ENCODE measurements around the gene PROM2.

The PROM2 gene

DNA sequence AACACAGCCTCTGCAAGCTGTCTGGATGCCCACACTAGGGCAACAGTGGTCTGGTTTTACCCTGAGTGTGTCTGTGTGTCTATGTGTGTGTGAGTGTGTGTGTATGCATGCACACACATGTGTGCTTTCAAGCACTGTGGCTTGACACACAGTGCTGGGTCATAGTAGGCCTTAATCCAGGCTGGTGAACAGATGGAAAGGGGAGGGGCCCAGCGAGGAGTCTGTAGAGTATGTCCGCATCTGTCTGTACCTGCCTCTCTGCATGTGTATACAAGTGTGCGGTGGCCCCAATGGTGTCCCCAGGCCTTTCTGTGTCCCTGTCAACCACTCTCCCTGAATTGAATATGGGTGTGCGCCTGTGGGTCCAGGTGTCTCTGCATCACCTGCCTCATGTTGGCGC is 13.6 kb downstream of the PROM2 start:
- DNase-seq: no peak

DNA sequence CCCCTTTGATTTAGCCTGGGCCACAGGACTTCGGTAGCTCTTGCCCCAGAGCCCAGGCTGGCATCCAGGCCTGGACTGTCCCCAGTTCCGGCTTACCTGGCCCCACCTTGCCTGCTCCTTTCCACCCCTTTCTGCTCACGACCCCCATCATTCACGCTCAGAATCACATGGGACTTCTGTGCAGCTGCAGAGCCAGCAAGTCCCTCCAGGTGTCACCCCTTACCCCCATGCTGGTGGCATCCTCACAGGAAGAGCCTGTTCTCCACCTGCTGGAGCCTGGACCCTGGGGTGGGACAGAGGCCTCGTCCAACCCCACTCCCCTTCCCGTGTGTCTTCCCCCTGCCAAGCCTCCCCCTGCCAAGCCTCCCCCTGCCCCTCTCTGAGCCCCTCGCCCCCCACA is 15.0 kb downstream of the PROM2 start:
- DNase-seq: no peak

DNA sequence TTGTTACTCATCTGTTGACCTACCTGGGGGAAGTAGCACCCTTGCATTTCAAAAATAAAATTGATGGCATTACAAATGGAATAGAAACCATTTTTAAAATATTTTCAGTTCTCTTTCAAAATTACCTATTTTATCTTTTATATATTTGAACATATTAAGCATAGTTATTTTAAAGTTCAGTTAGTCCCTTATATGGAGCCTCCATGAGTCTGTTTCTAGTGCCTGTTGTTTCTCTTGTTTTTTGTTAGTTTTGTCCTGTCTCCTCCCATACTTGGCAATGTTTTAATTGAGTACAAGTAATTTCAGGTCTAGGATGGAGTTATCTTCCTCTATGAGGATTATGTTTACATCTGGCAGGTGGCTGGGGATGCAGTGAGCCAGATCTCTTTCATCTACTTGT is 17.0 kb downstream of the PROM2 start:
- DNase-seq: no peak

DNA sequence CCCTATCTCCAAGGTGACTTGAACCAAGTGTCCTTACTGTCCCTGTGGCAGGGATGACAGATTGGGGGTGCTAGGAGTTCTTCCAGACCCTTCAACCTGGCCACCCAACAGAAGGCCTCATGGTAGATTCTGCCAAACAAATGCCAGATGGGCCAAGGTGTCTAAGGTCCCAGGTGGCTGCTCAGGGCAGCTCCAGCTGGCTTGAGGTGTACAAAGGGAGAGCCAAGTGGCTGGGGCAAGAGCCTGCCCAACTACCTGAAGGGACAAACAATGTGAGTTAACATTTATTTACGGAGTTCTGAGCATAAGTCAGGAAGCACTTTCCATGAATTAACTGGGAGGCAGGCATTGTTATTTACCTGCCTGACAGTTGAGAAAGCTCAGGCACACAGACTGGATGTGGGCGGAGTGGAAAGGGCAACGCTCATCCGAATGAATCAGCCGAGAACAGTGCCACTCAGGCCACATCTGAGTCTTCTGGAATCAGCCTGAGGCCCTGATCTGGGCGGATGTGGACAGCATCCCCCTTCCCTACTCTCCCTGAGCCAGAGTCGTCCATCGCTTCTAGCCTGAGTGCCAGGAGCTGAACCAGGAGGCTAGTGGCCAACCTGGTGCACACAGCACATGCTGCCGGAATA is 18.5 kb downstream of the PROM2 start:
- no peak for DNase-seq

DNA sequence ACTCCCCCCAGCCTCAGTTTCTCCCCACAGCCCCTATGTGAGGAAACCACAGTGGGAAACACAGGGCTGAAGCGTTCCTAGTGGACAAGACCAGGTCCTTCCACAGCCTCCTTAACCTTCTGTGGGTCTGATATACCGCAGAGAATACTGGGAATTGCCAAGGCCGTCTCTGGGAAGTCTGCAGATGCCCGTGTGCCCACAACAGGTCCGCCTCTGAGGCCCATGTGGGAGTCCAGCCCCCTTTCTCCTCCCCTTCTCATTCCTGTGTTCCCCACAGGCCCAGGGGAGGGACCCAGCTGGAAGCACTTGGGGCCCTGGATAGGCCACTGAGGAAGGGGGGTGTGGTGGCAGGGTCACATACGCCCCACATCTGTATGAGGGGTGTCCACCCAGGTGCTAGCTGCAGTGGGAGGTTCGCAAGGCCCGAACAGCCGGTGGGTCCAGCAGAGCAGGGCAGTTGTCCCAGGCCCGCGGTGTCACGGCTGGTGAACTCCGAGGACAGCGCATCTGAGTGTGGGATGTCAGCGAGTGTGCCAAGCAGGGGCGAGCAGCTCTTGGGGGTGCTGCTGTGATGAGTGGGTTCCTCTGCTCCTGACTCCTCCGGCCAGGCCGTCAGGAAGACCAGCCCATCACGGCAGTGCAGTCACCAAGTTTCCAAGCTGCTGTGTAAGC is 20.5 kb downstream of the PROM2 start:
- no peak for DNase-seq

DNA sequence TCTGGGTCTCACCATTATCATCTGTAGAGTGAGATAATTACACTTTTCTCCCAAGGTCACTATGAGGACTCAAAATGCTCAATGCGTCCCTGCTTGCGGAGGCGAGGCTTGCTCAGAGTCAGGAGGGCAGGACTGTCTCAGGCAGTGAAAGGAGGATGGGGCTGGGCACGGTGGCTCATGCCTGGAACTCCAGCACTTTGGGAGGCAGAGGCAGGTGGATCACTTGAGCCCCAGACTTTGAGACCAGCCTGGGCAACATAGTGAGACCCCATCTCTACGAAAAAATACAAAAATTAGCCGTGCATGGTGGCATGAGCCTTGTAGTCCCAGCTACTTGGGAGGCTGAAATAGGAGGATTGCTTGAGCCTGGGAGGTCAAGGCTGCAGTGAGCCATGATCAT is 21.1 kb downstream of the PROM2 start:
- no peak for DNase-seq

DNA sequence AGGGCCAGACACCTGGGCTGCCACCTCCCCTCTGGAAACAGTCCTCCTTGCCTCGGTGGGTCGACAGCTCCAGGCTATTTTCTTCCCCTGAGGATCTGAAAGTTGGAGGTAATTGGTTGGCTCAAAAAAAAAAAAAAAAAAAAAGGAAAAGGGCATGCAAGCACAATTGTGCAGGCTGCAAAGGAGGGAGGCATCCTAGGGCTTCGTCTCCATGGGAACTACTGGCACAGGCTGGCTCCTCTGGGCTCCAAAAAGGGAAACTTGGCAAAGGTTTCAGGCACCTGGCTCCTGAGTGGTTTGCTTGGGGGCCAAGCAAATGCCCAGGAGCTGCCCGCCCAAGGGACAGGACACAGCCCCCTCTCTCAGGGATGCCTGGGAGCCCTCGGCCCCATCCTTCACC is 21.8 kb downstream of the PROM2 start:
- no peak for DNase-seq

DNA sequence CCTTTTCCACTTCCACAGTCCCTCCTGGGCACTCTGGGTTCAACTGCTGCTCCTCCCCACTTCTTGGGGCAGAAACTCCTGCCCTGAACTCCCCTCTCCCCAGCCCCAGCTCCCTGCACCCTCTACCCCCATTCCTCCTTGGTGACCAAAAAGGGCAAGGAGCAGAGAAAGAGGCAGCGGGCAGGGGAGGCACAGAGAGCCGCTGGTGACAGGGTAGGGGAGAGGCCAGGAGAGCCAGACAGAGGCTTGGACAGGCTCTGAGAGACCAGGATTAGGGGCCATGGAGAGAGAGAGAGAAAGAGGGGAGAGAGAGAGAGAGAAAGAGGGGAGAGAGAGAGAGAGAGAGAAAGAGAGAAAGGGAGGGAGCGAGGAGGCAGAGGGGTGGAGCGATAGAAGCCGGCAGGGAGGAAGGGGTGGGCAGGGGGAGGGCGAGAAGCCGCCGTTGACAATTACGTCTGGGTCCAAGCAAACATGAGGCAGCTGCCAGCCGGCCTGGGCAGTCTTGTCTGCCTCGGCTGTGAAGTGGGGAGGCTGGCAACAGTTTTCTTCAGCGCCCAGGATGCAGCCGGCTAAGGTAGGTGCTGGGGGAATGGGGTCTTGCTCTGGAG is 22.7 kb downstream of the PROM2 start, which contains the start of gene KCNIP3:
Gene KCNIP3, plus strand, starts transcription at position 468 of the 608 bp plus-strand sequence. Its CDS starts 92 bp downstream, at position 560.
- DNase-seq: no peak

DNA sequence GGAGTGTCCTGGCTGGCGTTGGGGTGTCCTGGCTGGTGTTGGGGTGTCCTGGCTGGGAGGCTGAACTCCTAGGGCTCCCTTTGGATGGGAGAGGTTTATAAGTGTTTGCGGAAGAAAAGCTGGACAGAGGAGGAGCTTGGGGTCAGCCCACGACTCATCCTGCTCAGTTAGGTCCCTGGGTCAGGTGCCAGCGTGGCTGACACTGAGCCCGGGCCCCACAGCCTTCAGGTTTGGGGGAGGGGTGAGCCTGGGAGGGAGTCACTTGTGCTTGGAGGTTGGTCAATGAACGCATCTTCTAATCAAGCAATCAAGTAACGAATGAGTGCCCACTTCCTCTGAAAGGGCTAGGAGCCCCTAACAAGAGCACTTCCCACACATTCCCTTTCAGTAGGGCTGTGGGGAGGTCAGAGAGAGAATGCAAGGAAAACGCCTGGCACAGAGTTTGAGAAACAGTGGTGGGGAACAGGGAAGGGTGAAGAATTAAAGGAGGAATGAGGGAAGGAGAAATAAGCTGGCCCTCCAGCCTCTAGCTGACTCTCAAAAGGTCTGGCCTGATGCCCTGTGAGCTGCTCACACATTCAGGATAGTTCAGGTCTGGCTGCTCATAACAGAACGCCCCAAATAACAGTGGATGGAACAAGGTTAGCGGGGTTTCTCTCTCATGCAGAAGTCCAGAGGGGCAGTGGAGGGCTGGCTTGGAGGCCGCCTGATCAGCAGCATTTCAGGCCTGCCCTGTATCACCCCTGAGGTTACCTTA is 23.6 kb downstream of the PROM2 start:
- DNase-seq: no peak

DNA sequence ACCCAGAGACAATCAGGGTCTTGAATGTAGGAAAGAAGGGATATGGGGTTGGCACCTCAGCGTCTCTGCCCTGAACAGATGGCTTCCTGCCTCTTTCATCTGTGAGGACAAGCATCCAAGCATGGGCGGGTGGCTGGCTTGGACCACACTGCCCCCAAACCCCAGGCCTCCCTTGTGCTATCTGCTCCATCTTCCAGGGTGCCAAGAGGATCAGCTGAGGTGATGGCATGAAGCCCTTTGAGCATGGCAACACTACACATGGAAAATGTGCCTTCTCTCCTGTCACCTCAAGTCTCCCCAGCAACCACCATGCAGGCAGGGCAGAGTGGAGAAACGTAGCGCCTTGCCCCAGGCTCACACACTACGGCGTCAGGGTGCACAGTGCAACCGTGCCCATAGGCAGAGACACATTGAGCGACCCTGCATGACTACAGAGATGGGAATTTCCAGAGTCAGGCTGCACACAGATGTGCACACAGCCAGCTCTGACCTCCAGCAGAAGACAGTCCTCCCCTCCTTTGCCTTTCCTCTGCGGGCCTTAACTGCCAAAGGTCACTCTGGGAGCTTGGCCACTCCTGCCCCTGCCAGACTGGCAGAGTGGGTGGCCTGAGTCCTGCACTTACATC is 24.4 kb downstream of the PROM2 start:
- no peak for DNase-seq

DNA sequence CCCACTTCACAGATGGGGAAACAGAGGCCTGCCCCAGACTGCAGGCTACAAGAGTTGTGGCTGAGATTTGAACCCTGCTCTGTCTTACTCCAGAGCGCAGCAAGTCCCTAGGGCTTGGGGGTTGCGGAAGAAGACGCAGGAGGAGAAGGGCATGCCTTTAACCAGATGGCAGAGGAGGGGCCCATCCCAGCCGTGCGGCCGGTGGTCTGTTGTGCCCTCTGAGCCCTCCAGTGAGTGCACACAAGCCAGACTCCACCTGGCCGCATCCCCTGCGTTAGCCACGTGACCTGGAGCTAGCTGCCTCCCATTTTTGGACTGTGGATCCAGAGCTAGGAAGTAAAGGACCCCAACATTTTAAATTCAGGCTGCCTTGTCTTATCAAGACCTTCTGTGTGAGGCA is 25.7 kb downstream of the PROM2 start:
- DNase-seq: no peak

DNA sequence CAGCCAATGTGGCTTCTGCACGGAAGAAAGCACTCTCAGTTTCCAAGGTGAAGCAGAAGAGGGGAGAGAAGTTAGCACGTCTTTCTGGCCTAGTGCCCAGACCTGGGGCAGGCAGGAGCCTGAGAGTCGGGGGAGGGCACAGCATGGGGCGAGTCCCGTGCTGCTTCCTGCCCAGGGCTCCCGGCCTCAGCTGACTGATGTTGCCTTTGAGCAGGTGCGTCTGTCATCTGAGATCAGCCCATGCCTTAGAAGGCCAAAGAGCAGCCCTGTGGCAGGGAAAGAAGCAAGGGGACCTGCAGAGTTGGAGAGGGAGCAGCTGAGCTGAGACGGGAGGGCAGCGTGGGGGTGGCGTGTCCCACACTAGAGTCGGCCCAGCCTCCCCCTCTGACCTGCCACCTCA is 26.2 kb downstream of the PROM2 start:
- no peak for DNase-seq

DNA sequence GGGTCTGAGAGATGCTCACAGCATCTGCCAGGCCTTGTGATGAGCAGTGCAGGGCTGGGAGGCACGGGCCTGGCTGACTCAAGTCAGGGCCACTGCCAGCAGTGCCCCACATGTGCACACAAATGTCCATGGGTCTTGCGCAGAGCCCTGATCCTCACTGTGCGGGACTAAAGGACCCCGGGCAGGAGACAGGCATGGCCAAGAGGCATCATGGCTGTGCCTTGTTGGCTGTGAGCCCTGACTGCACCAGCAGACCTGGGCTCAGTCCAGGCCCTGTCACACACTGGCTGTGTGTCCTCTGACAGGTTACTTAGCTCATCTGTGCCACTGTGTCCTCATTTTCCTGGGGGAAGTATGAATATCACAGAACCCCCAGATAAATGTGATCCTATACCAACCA is 26.9 kb downstream of the PROM2 start:
- DNase-seq: no peak

DNA sequence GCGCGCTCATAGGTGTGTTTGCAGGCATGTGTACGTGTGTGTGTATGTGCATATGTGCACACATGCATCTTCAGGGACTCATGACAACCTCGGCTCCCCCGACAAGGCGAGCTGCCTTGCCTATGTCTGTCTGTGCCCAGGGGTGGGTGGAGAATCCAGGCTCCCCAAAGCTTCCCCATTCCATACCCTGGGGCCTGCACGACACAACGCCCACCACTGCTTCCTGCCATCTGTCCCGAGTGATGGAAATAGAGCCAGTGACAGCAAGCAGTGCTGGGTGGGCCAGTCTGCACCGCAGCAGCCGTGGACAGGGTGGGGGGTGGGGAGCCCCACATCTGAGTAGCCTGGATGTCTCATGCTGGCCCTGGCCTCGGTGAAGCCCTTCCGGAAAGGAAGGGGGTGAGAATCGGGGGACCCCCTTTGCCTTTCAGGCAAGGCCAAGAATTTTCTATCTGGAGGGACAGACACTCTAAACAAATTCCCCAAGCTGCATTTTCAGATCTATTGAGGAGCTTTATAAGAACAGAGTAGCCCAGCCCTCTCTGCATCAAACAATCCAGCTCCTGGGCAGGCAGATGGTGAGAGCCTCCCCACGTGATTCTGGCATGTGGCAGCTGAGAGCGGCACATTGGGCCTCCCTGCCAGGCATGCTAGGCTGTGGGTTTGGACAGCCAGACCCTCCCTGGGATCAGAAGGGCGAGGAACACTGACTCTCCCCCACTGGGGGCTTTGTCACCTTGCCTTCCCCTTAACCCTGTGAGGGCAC is 27.8 kb downstream of the PROM2 start:
- DNase-seq: no peak

DNA sequence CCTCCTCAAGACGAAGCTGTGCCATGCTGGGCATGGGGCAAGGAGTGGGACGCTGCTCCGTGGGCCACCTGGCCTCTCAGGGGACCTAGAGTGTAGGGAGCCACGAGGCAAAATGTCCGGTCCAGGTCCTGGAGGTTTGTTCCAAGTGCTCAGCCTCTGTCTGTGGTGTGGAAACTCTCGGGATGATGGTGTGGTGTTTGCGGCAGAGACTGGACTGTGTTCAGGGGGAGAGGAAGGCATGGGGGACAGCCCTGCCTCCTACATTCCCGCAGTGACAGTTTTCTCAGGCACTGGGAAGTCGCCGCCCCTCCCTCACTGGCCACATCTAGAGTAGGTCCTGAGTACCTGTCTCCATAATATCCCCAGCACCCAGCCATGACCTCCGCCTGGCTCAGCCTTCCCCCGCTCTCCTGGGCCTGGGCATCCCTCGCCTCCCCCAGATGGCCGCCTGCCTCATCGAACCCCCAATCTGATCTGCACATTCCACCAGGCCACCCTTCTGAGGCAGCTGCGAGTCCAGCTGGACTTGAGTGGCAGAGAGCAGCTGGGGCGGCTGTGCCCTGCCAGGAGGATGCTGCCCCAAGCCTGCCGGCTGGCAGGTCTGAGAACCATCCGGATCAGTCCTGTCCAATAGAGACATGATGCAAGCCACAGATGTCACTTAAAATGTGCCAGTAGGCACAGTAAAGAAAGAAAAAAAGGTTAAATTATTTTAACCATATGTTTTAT is 29.1 kb downstream of the PROM2 start:
- DNase-seq: no peak

DNA sequence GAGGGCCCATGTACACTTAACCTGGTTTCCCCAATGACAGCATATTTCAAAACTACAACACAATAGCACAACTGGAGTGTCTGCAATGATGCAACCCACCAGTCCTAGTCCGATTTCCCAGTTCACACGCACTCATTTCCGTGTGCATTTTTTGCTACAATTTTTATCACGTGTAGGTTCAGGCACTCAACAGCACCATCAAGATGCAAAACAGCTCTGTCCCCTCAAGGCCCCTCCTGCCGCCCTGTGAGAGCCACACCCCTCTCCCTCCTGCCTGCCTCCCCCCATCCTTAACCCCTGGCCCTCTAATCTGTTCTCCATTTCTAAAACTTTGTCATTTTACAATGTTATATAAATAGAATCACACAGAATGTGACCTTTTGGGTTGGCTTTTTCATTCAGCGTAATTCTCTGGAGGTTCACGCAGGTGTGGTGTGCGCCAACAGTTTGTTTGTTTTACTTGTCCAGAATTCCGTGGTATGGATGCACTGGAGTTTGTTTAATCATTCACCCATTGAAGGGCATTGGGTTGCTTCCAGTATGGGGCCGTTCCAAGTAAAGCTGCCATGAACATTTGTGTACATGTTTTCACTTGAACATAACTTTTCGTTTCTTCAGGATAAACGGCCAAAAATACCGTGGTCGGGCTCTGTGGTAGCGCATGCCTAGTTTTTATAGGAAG is 31.3 kb downstream of the PROM2 start:
- no peak for DNase-seq

DNA sequence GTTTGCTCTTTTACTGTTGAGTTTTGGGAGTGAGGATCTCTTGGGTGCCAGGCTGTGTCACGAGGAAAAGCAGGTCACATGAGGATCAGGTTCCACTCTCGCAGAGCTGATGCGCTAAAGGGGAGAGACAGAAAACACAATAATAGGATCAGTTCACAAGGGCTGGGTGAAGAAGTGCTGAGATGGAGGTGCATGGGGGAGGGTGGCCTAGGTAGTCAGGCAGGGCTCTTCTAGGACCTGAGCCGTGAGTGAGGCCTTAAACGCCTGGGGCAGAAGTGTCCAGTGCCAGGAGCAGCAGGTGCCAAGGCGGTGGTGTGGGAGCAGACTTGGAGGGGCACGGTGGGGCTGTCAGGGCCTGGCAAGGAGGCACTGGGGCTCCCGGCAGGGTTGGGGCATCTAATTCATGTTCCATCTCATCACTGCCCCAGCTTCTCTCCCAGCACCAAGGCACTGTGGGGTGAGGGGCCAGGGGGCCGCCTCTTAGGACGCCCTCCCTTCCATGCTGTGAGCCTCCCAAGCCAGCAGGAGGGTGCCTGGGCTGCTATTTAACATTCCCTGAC is 32.2 kb downstream of the PROM2 start:
- no peak for DNase-seq

DNA sequence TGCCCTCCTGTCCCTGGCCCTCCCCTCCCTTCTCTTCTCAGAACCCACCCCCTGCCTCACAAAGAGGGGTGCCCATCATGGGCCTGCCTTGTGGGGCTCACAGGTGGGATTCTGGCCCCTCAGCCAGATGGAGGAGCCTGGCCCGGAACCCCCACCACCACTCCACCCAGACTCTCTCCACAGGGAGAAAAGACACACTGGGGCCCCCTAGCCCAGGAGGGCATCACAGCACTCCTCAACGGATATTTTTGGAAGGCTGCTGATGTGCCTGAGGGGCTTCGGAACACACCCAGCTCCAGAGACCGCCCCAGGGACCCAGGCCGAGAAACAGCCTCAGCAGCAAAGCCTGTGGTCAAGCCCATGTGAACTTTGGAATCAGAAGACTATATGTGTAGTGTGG is 32.8 kb downstream of the PROM2 start:
- no peak for DNase-seq

DNA sequence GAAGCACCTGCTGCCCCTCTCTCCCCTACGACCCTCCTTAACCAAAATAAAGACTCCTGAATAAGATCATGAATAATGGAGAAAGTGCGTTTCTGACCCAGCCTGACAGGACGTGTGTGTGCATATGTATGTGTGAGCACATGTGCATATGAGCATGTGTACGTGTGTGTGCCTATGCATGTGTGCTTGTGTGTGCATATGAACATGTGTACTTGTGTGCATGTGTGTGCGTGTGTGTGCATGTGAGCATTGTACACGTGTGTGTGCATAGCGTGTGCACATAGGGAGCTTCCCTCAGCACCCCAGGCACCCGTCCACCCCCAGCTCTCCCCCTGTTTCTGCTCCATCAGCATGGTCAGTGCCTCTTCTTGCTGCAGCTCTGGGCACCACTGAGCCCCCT is 33.6 kb downstream of the PROM2 start:
- no peak for DNase-seq

DNA sequence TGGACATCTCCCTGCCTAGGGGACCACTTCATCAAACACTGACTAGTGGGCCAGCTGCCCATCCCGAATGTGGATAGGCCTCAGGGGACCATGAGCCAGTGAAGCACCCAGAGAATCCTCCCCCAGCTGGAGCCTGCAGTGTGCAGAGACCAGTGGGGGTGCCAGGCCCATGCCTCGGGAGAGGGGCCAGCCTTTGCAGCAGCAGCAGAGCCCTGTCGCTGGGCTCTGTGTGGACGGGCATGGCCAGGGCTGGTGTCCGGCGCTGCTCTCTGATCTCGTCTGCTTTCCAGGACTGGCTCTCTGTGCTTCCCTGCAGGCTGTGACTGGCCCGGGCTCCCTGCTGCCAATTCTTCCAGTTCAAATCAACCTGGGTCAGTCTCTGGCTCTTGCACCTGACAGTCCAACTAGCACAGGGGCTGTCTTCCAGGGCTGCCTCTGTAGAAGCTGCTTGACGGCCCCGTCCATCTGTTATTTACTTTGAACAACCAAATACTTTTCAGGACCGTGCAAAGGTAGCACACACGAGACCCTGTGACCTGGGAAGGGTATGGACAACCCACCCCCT is 34.3 kb downstream of the PROM2 start:
- no peak for DNase-seq

All from stimulated activated CD4-positive, alpha-beta T cell treated with anti-CD3 and anti-CD28 coated beads, Interleukin-2, amount 100 ng/mL, for 24 hours (primary cell).